Stimulated activated naive CD8-positive, alpha-beta T cell treated with anti-CD3 and anti-CD28 coated beads, Interleukin-15, Interleukin-2, amounts not matched to agents 100 ng/mL and 50 ng/mL, for 24 hours (primary cell): ENCODE data around the gene ARSI.

Experiments
- H3K27ac Mint-ChIP-seq: one replicate; pipeline ENCODE4 v1.8.0; 2021; ENCODE audit warnings: mild to moderate bottlenecking, mixed read lengths
- H3K27me3 Mint-ChIP-seq: one replicate; pipeline ENCODE4 v1.8.0; 2021; ENCODE audit warnings: mixed read lengths
- H3K36me3 Mint-ChIP-seq: one replicate; pipeline ENCODE4 v1.8.0; 2021; ENCODE audit warnings: low read depth, mixed read lengths
- H3K4me1 Mint-ChIP-seq: one replicate; pipeline ENCODE4 v1.8.0; 2021; ENCODE audit warnings: low read depth, mixed read lengths
- H3K4me3 Mint-ChIP-seq: one replicate; pipeline ENCODE4 v1.8.0; 2021; ENCODE audit warnings: mild to moderate bottlenecking, mixed read lengths
- H3K9me3 Mint-ChIP-seq: one replicate; pipeline ENCODE4 v1.8.0; 2021; ENCODE audit warnings: mixed read lengths

ARSI gene

GRCh38 chr5:150306775-150307174 lies 4.1 kb upstream of the ARSI start:
- Mint-ChIP-seq H3K27me3 (peaks cover 19% of the 10 kb centered on the region), H3K4me3 (no peak overlapping the region), H3K27ac (no peak overlapping the region), H3K36me3 (no peaks in the 10 kb centered on the region), H3K9me3 (no peaks in the 10 kb centered on the region), H3K4me1 (no peaks in the 10 kb centered on the region)

DNA sequence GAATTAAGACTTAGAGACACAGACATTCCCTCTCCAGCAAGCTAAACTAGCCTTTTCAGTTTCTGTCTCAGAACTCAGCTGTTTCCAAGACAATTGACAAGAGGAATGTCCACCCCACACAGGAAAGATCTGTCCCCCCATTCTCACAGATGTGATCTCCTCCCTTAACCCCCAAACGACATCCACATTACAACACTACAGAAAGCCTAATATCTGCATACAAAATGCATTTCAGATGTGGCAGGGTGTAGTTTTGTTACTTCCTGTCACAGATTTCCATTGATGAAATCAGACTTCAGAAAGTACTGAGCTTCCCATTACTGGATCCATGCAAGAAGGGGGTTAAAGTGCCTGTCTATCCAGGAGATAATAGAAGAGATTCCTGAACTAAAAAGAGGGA lies 2.9 kb upstream of the ARSI start:
- Mint-ChIP-seq H3K4me3 (no peak overlapping the region), H3K4me1 (no peaks in the 10 kb centered on the region), H3K36me3 (no peaks in the 10 kb centered on the region), H3K27ac (no peak overlapping the region), H3K27me3 (peaks cover 26% of the 10 kb centered on the region), H3K9me3 (no peaks in the 10 kb centered on the region)

GRCh38 chr5:150305095-150305494 lies 2.4 kb upstream of the ARSI start:
- Mint-ChIP-seq H3K9me3 (no peaks in the 10 kb centered on the region), H3K36me3 (no peaks in the 10 kb centered on the region), H3K27ac (no peak overlapping the region), H3K4me1 (no peaks in the 10 kb centered on the region), H3K4me3 (no peak overlapping the region), H3K27me3 (peaks cover 26% of the 10 kb centered on the region)

- no peaks in the 10 kb centered on the region for H3K36me3 Mint-ChIP-seq
- H3K27me3 Mint-ChIP-seq, result peaks cover 26% of the 10 kb centered on the region
- H3K4me1 Mint-ChIP-seq, result no peaks in the 10 kb centered on the region
- no peak overlapping the region for H3K27ac Mint-ChIP-seq
- H3K4me3 Mint-ChIP-seq, result no peak overlapping the region
- H3K9me3 Mint-ChIP-seq, result no peaks in the 10 kb centered on the region
Measured at GRCh38 chr5:150304481-150305081, 1.9 kb upstream of the ARSI start.

GRCh38 chr5:150303660-150304386 lies 1.1 kb upstream of the ARSI start:
- Mint-ChIP-seq H3K9me3 (no peaks in the 10 kb centered on the region), H3K36me3 (no peaks in the 10 kb centered on the region), H3K4me3 (no peak overlapping the region), H3K27ac (no peak overlapping the region), H3K27me3 (peaks cover 26% of the 10 kb centered on the region), H3K4me1 (no peaks in the 10 kb centered on the region)

- peaks cover 26% of the 10 kb centered on the region for H3K27me3 Mint-ChIP-seq
- no peak overlapping the region for H3K27ac Mint-ChIP-seq
- H3K9me3 Mint-ChIP-seq, result no peaks in the 10 kb centered on the region
- no peak overlapping the region for H3K4me3 Mint-ChIP-seq
- H3K36me3 Mint-ChIP-seq, result no peaks in the 10 kb centered on the region
- no peaks in the 10 kb centered on the region for H3K4me1 Mint-ChIP-seq
Measured at GRCh38 chr5:150303070-150303615, 438 bp upstream of the ARSI start.

DNA sequence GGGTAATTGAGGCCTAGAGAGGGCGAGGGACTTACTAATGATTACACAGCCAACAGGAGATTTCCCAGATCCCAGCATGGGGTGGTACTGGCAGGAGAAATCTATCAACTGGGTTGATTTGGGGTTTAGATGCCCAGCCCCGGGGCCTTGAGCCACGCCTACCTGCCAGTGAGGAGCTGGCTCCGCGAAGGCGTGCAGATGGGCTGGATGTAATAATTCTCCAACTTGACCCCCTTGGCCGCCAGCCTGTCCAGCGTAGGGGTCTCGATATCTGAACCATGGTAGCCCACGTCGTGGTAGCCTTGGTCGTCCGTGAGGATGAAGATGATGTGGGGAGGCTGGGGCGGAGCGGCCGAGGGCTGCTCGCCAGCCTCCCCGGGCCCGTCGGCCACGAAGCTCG lies 804 bp downstream of the ARSI start:
- no peaks in the 10 kb centered on the region for H3K4me1 Mint-ChIP-seq
- H3K9me3 Mint-ChIP-seq, result no peaks in the 10 kb centered on the region
- H3K27ac Mint-ChIP-seq, result no peak overlapping the region
- no peaks in the 10 kb centered on the region for H3K36me3 Mint-ChIP-seq
- H3K27me3 Mint-ChIP-seq, result peaks cover 26% of the 10 kb centered on the region
- H3K4me3 Mint-ChIP-seq, result no peak overlapping the region

DNA sequence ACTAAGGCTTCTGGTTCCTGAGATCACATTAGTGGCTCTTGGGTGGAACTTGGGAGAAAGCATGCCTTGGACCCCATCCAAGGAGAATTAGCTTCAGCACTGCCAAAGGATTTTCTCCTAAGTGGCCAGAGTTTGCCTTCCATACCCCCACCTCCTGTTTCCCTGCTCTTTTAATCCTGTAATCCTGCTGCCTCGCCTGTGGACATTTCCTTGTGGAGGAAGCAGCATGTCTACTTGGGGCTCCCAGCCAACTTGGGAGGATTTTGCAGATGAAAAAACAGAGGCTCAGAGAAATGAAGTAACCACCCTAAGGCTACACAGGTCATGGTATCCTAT lies 1.6 kb downstream of the ARSI start:
- no peak overlapping the region for H3K4me3 Mint-ChIP-seq
- H3K36me3 Mint-ChIP-seq, result no peaks in the 10 kb centered on the region
- no peaks in the 10 kb centered on the region for H3K9me3 Mint-ChIP-seq
- no peaks in the 10 kb centered on the region for H3K4me1 Mint-ChIP-seq
- H3K27me3 Mint-ChIP-seq, result peaks cover 26% of the 10 kb centered on the region
- H3K27ac Mint-ChIP-seq, result no peak overlapping the region

- Mint-ChIP-seq H3K36me3 (no peaks in the 10 kb centered on the region), H3K9me3 (no peaks in the 10 kb centered on the region), H3K27ac (no peak overlapping the region), H3K4me1 (no peaks in the 10 kb centered on the region), H3K4me3 (no peak overlapping the region), H3K27me3 (peaks cover 26% of the 10 kb centered on the region)
Measured at GRCh38 chr5:150300496-150301169, 2.1 kb downstream of the ARSI start.

- peaks cover 26% of the 10 kb centered on the region for H3K27me3 Mint-ChIP-seq
- no peaks in the 10 kb centered on the region for H3K36me3 Mint-ChIP-seq
- H3K27ac Mint-ChIP-seq, result no peak overlapping the region
- no peaks in the 10 kb centered on the region for H3K4me1 Mint-ChIP-seq
- no peaks in the 10 kb centered on the region for H3K9me3 Mint-ChIP-seq
- H3K4me3 Mint-ChIP-seq, result no peak overlapping the region
Measured at GRCh38 chr5:150299571-150300327, 3.0 kb downstream of the ARSI start.

DNA sequence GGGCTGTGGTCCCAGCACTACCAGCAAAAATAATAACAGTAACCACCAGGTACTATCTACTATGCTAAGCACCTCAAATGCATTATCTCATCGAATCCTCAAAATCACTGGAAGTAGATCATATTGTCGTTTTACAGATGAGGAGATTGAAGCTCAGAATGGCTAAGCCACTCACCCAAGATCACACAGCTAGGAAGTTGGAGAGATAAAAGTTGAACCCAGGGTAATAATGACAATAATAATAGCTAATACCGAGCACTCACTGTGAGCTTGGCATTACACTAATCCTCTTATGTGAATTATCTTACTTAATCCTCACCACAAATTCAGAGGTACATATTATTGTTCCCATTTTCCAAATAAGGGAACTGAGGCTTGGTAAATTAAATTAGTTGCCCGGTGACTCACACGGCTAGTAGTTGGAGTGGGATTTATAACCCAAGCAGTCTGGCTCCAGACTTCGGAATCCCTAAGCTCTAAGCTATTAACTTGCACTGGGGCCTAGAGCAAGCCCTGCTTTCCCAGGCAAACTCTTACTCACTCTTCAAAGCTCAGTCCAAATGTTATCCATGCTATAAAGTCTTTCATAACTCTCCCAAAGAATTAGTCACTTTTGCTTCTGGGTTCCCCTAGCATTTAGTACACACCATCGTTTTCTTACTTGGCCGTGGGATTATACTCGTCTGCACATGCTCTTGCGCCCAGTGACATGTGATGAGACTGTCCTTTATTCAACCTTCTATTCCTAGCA lies 3.8 kb downstream of the ARSI start:
- Mint-ChIP-seq H3K36me3 (no peaks in the 10 kb centered on the region), H3K4me1 (no peaks in the 10 kb centered on the region)

GRCh38 chr5:150297934-150298595 lies 4.6 kb downstream of the ARSI start:
- Mint-ChIP-seq H3K36me3 (no peaks in the 10 kb centered on the region), H3K27ac (no peak overlapping the region), H3K4me1 (no peaks in the 10 kb centered on the region), H3K9me3 (no peaks in the 10 kb centered on the region), H3K4me3 (no peak overlapping the region), H3K27me3 (peaks cover 13% of the 10 kb centered on the region)

More for the DNA sequence above, 3.8 kb downstream of the ARSI start:
- no peak overlapping the region for H3K27ac Mint-ChIP-seq
- H3K27me3 Mint-ChIP-seq, result peaks cover 21% of the 10 kb centered on the region
- no peak overlapping the region for H3K4me3 Mint-ChIP-seq
- no peaks in the 10 kb centered on the region for H3K9me3 Mint-ChIP-seq

GRCh38 chr5:150297236-150297890 lies 5.3 kb downstream of the ARSI start:
- Mint-ChIP-seq H3K9me3 (no peaks in the 10 kb centered on the region), H3K27ac (no peak overlapping the region), H3K4me1 (no peaks in the 10 kb centered on the region), H3K36me3 (no peaks in the 10 kb centered on the region), H3K27me3 (peaks cover 11% of the 10 kb centered on the region), H3K4me3 (no peak overlapping the region)
